Measurements from ENCODE around the gene ZNF333. TPM values are rescaled to one million over a fixed set of nuclear protein-coding genes. Genes with fewer than 3 reads are reported as not detected.
A peak's percentile ranks its signal among the peaks of the same experiment; 100 is the strongest.

Gene ZNF333
- polyA plus RNA-seq, 3 donors, result 7.6 to 43.0 (median 9.3) TPM

- Mint-ChIP-seq H3K36me3 (peaks cover 69 to 86% of the 10 kb centered on the region in 2 donors), H3K4me3 (no peak overlapping the region), H3K4me1 (no peaks in the 10 kb centered on the region), H3K9me3 (peaks cover 0 to 13% (median 4%) of the 10 kb centered on the region in 7 donors), H3K27ac (peak overlapping the region in 1 of 7 donors; percentile 72), H3K27me3 (ENCODE audit: low read depth in 3 of 3) (peaks cover 0 to 3% (median 3%) of the 10 kb centered on the region in 3 donors)
- intact Hi-C loops (cut with micrococcal nuclease), result no loop called here
- no CpG with 5 or more reads among the region's 4 CpGs for WGBS (ENCODE audit: insufficient coverage)
- H3K27me3 ChIP-seq (ENCODE audit: control insufficient read depth in 2 of 2, insufficient read depth in 2 of 2, low read length in 2 of 2), result no peaks in the 10 kb centered on the region
- H3K4me3 ChIP-seq (replicated peaks in 1 of 3; ENCODE audit: low read depth in 2 of 3, low read length in 3 of 3), result no peak overlapping the region
- no peak for TF ChIP-seq CTCF (IDR thresholded peaks at IDR 0.05)
- H3K36me3 ChIP-seq (replicated peaks in 1 of 2; ENCODE audit: control insufficient read depth in 1 of 2, insufficient read depth in 2 of 2, low read length in 2 of 2), result peaks cover 78 to 86% of the 10 kb centered on the region in 2 donors
- H3K9ac ChIP-seq (ENCODE audit: insufficient read depth, low read length, poor library complexity, severe bottlenecking), result no peak overlapping the region
- no peak overlapping the region for H2AFZ ChIP-seq (ENCODE audit: insufficient read depth, low read depth, low read length, poor library complexity, severe bottlenecking)
- H3K27ac ChIP-seq (ENCODE audit: low read depth in 1 of 2, low read length in 2 of 2), result no peak overlapping the region
- H3K4me1 ChIP-seq (ENCODE audit: control insufficient read depth in 1 of 2, insufficient read depth in 2 of 2, low read length in 2 of 2), result no peaks in the 10 kb centered on the region
- no peaks in the 10 kb centered on the region for H3K9me3 ChIP-seq (replicated peaks in 1 of 2; ENCODE audit: control insufficient read depth in 1 of 2, insufficient read depth in 1 of 2, low read length in 2 of 2)
- no peak for DNase-seq
- H3K4me2 ChIP-seq (replicated peaks; ENCODE audit: extremely low read depth, low read length, poor library complexity, severe bottlenecking), result no peak overlapping the region
- H3K79me2 ChIP-seq (ENCODE audit: insufficient read depth, low read length), result no peaks in the 10 kb centered on the region
- H4K20me1 ChIP-seq (ENCODE audit: insufficient read depth, low read length), result peaks cover 81% of the 10 kb centered on the region
Observed at GRCh38 chr19:14746886-14747285, 57.0 kb downstream of the ZNF333 start.

- Mint-ChIP-seq H3K9me3 (peaks cover 0 to 9% (median 0%) of the 10 kb centered on the region in 7 donors), H3K4me1 (no peaks in the 10 kb centered on the region), H3K36me3 (peaks cover 67 to 86% of the 10 kb centered on the region in 2 donors), H3K4me3 (no peak overlapping the region), H3K27ac (peak overlapping the region in 3 of 7 donors; percentile 46 to 50 (median 50)), H3K27me3 (ENCODE audit: low read depth in 3 of 3) (peaks cover 0 to 3% (median 3%) of the 10 kb centered on the region in 3 donors)
- no peak for TF ChIP-seq CTCF (IDR thresholded peaks at IDR 0.05)
- Histone ChIP-seq H3K9ac (ENCODE audit: insufficient read depth, low read length, poor library complexity, severe bottlenecking) (no peak overlapping the region), H4K20me1 (ENCODE audit: insufficient read depth, low read length) (peaks cover 80% of the 10 kb centered on the region), H2AFZ (ENCODE audit: insufficient read depth, low read depth, low read length, poor library complexity, severe bottlenecking) (no peak overlapping the region), H3K9me3 (replicated peaks in 1 of 2; ENCODE audit: control insufficient read depth in 1 of 2, insufficient read depth in 1 of 2, low read length in 2 of 2) (no peaks in the 10 kb centered on the region), H3K27ac (ENCODE audit: low read depth in 1 of 2, low read length in 2 of 2) (no peak overlapping the region), H3K79me2 (ENCODE audit: insufficient read depth, low read length) (no peaks in the 10 kb centered on the region), H3K4me1 (ENCODE audit: control insufficient read depth in 1 of 2, insufficient read depth in 2 of 2, low read length in 2 of 2) (no peaks in the 10 kb centered on the region), H3K4me3 (replicated peaks in 1 of 3; ENCODE audit: low read depth in 2 of 3, low read length in 3 of 3) (no peak overlapping the region), H3K27me3 (ENCODE audit: control insufficient read depth in 2 of 2, insufficient read depth in 2 of 2, low read length in 2 of 2) (no peaks in the 10 kb centered on the region), H3K36me3 (replicated peaks in 1 of 2; ENCODE audit: control insufficient read depth in 1 of 2, insufficient read depth in 2 of 2, low read length in 2 of 2) (peaks cover 78 to 86% of the 10 kb centered on the region in 2 donors), H3K4me2 (replicated peaks; ENCODE audit: extremely low read depth, low read length, poor library complexity, severe bottlenecking) (no peak overlapping the region)
- intact Hi-C loops (cut with micrococcal nuclease), result no loop called here
- 0% methylated on average over 1 of the region's 6 CpGs for WGBS (ENCODE audit: insufficient coverage)
- no peak for DNase-seq
Observed at GRCh38 chr19:14748601-14749000, 58.8 kb downstream of the ZNF333 start.
